HG02763 (cell line): ENCODE data around the gene ERGIC1.
"Not testable (repeated sequence)": the region's sequence is repeated elsewhere in the genome, so short reads cannot be mapped to it uniquely, and the experiment has no call there.

Source experiments
- ATAC-seq: cut with Tn5 transposase; IDR thresholded peaks from one replicate; pipeline ENCODE4 v1.9.1; 2021; ENCODE audit warnings: mild to moderate bottlenecking, moderate library complexity; ENCODE audit not compliant: unreplicated experiment

The ERGIC1 gene

GRCh38 chr5:172862165-172862801, 28.2 kb downstream of the ERGIC1 start:
- ATAC-seq: no peak

- ATAC-seq: not testable (repeated sequence)
Observed at GRCh38 chr5:172864171-172864570, 30.1 kb downstream of the ERGIC1 start.

GRCh38 chr5:172864747-172865146, 30.7 kb downstream of the ERGIC1 start:
- ATAC-seq: no peak

- ATAC-seq: no peak
Observed at GRCh38 chr5:172866378-172866777, 32.3 kb downstream of the ERGIC1 start.

GRCh38 chr5:172866802-172867748, 33.0 kb downstream of the ERGIC1 start:
- no peak for ATAC-seq

DNA sequence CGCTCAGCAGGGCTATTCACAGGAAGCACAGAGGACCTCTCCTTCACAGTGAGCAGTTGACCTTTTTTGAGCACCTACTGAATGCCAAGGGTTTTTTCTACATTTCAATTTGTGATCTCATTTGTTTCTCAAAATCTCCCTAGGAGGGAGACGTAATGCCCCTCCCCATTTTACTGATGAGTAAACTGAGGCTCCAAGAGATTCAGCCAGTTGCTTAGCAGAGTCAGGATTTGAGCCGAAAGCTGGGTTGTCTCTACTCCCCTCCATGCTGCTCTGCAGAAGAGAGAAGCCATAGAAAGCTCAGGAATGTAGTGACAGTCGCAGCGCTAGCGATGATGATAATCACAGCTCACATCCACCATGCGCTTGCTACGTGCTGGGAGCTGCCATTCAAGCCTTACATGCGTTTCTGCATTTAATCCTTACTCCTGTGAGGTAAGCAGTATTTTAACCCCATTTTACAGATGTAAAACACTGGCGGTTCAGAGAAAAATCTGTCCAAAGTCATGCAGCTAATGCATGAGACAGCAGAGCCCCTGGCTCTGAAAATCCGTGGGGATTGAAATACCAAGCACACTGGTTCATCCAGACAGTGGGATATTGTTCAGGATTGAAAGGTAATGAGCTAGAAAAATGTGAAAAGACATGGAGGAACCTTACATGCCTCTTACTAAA, 33.8 kb downstream of the ERGIC1 start:
- no peak for ATAC-seq

- ATAC-seq: no peak
Observed at GRCh38 chr5:172868436-172868923, 34.4 kb downstream of the ERGIC1 start.

GRCh38 chr5:172868924-172869591, 35.0 kb downstream of the ERGIC1 start:
- no peak for ATAC-seq

DNA sequence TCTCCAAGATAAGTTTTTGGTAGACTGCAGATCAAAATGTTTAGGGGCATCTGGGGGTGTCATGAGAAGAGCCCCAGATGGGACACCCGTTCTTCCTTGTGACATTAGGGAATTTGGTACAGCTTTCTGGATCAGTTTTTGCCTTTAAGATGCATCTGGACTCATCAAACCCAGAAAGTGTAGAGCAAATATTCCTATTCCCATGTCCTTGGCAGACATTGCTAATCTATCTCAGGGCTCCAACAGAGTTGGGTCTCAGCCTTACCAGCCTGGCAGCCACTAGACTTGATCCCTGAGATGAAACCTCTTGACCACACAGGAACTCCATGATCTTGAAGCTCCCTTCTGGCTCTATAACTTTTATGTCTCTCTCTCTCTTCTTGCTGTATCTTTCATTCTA, 35.6 kb downstream of the ERGIC1 start:
- no peak for ATAC-seq

- ATAC-seq: no peak
Observed at GRCh38 chr5:172870291-172870714, 36.3 kb downstream of the ERGIC1 start.

DNA sequence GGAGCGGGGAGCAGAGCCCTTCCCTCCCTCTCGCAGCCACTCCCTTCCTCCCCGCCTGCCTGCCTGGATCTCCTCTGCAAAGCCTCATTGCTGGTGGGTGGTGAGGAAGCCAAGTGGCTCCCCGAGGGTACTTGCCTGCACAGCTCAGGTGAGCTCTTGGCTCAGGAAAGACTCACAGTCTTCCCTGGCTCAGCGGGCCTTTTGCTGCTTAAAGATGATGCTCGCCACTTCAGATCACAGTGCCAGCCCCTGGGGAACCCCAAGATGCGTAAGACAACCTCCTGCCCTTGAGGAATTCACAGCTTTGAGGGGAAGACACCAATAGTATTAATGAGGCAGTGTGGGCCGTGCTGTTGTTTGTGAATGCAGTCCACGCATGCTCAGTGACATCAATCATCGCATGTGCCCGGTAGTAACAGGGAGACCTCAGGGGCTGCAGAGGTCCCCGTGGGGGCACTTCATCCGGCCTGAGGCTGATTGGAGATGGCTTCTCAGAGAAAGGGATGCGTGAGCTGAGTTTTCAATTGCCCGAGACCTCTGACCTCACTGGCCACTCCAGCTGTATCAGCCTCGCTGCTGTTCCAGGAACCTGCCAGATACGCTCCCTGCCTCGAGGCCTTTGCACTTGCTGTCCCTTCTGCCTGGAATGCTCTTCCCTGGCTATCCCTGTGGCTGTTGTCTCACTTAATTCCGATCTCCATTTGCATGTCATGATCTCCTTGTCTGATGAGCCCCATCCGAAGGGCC, 36.8 kb downstream of the ERGIC1 start:
- ATAC-seq: no peak

DNA sequence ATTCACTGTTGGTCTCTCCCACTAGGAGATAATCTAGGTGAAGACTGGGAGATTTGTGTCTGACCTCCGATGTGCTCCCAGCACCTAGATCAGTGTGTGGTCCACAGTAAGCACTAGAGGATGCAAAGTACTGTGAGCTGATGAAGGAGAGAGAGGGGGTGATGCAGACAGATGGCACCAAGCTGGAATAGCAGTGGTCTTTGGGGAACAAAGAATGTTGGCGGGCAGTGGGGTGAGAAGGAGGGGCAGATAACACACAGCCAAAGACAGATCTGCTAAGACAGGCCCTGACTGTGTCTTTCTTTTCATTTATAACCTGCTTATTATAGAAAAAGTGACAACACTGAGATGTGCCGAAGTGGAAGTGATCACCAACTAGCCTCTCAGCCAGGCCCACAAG, 37.5 kb downstream of the ERGIC1 start:
- no peak for ATAC-seq

GRCh38 chr5:172871982-172872381, 37.9 kb downstream of the ERGIC1 start:
- no peak for ATAC-seq

DNA sequence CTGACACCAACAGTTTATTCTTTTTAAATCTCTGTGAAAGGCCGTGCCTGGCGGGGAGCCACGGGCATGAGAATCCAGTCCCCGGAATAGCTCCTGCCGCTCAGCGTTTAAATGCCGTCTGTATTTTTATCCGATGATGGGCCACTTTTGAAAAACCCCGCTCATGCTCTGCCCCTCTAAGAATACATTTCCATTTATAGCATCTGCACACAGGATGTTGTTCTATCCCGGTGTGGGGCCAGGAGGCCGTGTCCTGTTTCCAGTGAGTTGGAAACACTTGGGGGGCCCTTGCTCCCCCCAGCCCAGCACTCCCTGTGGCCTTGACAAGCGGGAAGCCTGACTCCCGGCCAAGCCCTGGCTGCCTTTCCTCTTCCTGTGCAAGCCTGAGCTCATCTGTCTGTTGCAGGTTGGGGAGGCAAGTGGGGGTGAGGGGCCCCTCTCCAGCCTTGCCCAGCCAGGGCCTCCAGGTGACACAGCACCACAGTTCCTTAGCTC, 39.0 kb downstream of the ERGIC1 start:
- ATAC-seq: no peak

GRCh38 chr5:172873513-172873912, 39.5 kb downstream of the ERGIC1 start:
- ATAC-seq: no peak

DNA sequence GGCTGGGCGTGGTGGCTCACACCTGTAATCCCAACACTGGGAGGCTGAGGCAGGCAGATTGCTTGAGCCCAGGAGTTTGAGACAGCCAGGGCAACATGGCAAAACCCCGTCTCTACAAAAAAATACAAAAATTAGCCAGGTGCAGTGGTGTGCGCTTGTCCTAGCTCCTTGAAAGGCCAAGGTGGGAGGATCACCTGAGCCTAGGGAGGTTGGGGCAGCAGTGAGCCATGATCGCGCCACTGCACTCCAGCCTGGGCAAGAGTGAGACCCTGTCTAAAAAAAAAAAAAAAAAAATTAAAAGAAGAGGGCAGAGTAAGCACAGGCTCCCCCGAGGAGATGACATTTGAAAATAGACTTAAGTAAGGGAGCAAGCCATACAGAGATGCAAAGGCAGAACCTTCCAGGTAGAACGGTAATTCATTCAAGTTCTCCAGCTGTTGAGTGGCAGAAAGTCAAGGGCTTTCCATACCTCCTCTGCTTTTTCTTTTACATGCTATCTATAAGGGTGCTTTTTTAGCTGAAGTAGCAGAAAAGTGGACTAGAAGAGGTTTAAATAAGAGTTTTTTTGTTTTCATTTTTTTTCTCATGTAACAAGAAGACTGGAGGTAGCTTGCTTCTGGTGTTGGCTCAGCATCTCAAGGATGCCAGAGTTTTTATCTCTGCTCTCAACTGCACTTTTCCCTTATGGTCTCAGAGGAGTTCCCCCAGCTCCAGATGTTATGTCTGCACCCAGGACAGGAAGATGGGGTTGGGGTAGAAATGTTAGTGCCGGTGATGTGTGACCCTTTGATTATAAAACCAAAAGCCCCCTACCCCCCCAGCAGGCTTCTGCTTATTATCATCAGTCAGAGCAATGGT, 40.8 kb downstream of the ERGIC1 start:
- no peak for ATAC-seq

- no peak for ATAC-seq
Observed at GRCh38 chr5:172875505-172876279, 41.6 kb downstream of the ERGIC1 start.

GRCh38 chr5:172876578-172876977, 42.5 kb downstream of the ERGIC1 start:
- ATAC-seq: no peak
